Aorta (tissue), 5 donors: Measurements from ENCODE around the gene NEDD4L. TPM values are rescaled to one million over a fixed set of nuclear protein-coding genes. Genes with fewer than 3 reads are reported as not detected.
A peak's percentile ranks its signal among the peaks of the same experiment; 100 is the strongest.
"Not testable (repeated sequence)": the region's sequence is repeated elsewhere in the genome, so short reads cannot be mapped to it uniquely, and the experiment has no call there.

Source experiments
- ATAC-seq: fragments of 200-7000 bp; cut with Tn5 transposase; one replicate; pipeline ENCODE4 v1.9.1; 2022; ENCODE audit warnings: moderate library complexity; ENCODE audit not compliant: low FRiP score
- DNase-seq, 2 donors: peaks; one replicate each; pipeline ENCODE4 v3.0.0-alpha.2; 2020
- H3K27ac ChIP-seq, 2 donors: one replicate each; pipeline ENCODE4 v1.5.1; 2013; ENCODE audit warnings: low read length in 2 of 2, mild to moderate bottlenecking in 2 of 2, moderate library complexity in 2 of 2, control low read depth in 1 of 2, inconsistent platforms in 1 of 2, low read depth in 1 of 2
- H3K27me3 ChIP-seq, 2 donors: one replicate each; pipeline ENCODE4 v1.6.1; 2013; ENCODE audit warnings: control low read depth in 1 of 2, low read length in 1 of 2, mild to moderate bottlenecking in 1 of 2, moderate library complexity in 1 of 2; ENCODE audit not compliant: insufficient read depth in 2 of 2, control insufficient read depth in 1 of 2
- H3K36me3 ChIP-seq, 2 donors: one replicate each; pipeline ENCODE4 v1.6.1; 2013; ENCODE audit warnings: control low read depth in 1 of 2, low read length in 1 of 2, mild to moderate bottlenecking in 1 of 2; ENCODE audit not compliant: insufficient read depth in 2 of 2, control insufficient read depth in 1 of 2
- H3K4me1 ChIP-seq, 2 donors: one replicate each; pipeline ENCODE4 v1.6.1; 2013; ENCODE audit warnings: low read length in 2 of 2, control low read depth in 1 of 2, mild to moderate bottlenecking in 1 of 2, moderate library complexity in 1 of 2; ENCODE audit not compliant: insufficient read depth in 2 of 2, control insufficient read depth in 1 of 2
- H3K4me3 ChIP-seq, 2 donors: one replicate each; pipeline ENCODE4 v1.5.1; 2013; ENCODE audit warnings: low read length in 2 of 2, control low read depth in 1 of 2, mild to moderate bottlenecking in 1 of 2
- H3K9me3 ChIP-seq: one replicate; pipeline ENCODE4 v1.6.1; 2013; ENCODE audit warnings: mild to moderate bottlenecking, low read length; ENCODE audit not compliant: control insufficient read depth
- WGBS, 2 donors: extraction: QIAGEN DNeasy Blood & Tissue Kit; methylation state at CpG; one replicate each; pipeline ENCODE4 v1.1.7; 2013; 5-methylcytosine and 5-hydroxymethylcytosine counted together
- intact Hi-C, 2 donors: fragments of 100-400 bp; cut with DNase I; formaldehyde crosslinking; loops; one replicate each; pipeline versions ENCODE4 v1.14.2 to v1.15.0; 2022
- polyA plus RNA-seq, 2 donors: library from polyadenylated mRNA; stranded (reverse); fragments of 200-250 nt; gene quantifications; one replicate each; pipeline ENCODE4 v1.2.3, GENCODE V29; 2013
- total RNA-seq, 2 donors: library from RNA; stranded (reverse); fragmentation: NEBNext Ultra II Directional; extraction: Animal tissue kit (Norgen Biotek cat#: 25700); gene quantifications; one replicate each; pipeline ENCODE4 v1.2.1, GENCODE V29; 2021
- donor health status: healthy with polysubstance abuse.
- donor health status: Bipolar disorder and iron deficiency.
- donor health status: DM: no; HTN: no; CAD: no.
- donor health status: DM: no; HTN: no; CAD: no.
- donor health status: DM: yes; HTN: yes; CAD: no.

NEDD4L gene
- total and polyA plus RNA-seq, 4 donors: 4.0 to 24.0 (median 17.8) TPM

DNA sequence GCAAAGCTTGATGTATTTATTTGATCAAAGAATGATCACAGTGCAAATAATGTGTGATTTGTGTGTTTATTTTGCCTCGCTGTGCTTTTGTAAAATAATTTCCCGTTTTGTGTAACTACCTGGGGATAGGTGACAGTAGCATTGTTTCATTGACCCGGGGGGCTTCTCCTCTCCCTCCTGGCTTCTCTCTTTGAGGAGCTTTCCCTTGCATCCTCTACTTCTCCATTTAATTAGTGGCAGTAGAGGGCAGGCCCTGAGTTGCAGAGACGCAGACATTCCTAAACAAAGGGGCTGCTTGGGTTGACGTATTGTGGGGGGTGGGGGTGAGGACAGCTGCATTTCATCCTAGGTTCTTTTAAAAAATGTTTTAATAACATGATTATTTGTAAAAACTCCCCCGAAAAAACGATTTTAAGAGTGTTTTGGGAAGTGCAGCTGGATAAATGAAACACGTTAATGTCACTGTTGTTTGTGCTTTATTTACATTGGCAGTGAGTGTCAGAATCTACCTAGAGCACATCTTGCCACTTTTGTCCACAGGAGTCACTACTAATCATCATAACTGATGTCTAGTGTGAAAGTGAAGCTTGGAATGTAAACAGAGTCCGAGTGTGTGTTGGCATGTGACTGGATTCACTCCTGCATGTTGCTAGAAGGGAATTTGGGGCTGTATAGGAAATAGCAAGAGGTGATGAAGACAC is 2.2 kb downstream of the NEDD4L start:
- Histone ChIP-seq H3K27me3 (no peaks in the 10 kb centered on the region), H3K36me3 (no peaks in the 10 kb centered on the region), H3K4me3 (no peak overlapping the region), H3K4me1 (peaks cover 0 to 2% of the 10 kb centered on the region in 2 donors), H3K27ac (no peak overlapping the region), H3K9me3 (no peaks in the 10 kb centered on the region)
- WGBS, 2 donors: 24 to 30% methylated on average over 9 of the region's 9 CpGs
- DNase-seq (no peak), ATAC-seq (no peak)
- intact Hi-C loops: loop anchor here (10.0 kb wide), 3 partner anchors 161 to 421 kb away; partner anchors contain the start of gene NARS1 (in 2 of the 2)

DNA sequence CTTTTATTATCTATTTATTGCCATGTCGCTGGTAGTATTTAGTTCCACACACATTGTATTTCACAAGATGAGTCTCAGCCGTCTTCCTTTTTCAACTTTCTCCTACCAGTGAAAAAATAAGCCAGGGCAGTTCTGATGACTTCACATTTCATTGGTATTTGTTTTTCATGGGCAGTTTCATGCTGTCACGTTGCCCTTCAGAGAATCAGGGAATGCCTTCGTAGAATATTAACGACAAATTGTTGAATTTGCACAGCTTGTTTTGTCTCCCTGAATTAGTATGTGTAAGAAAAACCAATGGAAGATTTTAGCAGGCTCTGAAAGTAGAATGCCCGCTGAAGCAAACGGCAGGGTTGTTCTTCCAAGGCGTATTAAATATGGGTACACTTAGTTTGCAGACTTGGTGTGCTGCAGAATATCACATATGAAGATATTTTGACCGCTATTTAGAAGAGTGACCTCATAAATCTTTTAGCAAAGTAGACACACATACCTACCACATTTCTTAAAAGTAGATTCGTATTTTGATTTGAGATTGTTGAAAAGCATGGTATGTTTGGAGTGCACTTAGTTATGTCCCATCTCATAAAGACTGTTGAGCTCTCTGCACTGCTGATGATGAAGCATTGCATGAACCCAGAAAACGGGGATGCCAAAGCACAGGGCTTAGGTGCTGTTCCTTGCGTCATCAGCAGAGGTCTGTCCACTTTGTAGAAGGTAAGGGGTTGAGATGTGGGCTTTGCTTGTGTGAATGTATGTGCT is 2.9 kb downstream of the NEDD4L start:
- Histone ChIP-seq H3K27me3 (no peaks in the 10 kb centered on the region), H3K9me3 (no peaks in the 10 kb centered on the region), H3K4me3 (peak overlapping the region in 1 of 2 donors; percentile 11), H3K4me1 (peaks cover 0 to 2% of the 10 kb centered on the region in 2 donors), H3K27ac (no peak overlapping the region), H3K36me3 (no peaks in the 10 kb centered on the region)
- DNase-seq (no peak), ATAC-seq (no peak)
- intact Hi-C loops: loop anchor here (10.0 kb wide), 3 partner anchors 162 to 422 kb away; partner anchors contain the start of gene NARS1 (in 2 of the 2)
- WGBS, 2 donors: 15 to 22% methylated on average over 12 of the region's 12 CpGs

DNA sequence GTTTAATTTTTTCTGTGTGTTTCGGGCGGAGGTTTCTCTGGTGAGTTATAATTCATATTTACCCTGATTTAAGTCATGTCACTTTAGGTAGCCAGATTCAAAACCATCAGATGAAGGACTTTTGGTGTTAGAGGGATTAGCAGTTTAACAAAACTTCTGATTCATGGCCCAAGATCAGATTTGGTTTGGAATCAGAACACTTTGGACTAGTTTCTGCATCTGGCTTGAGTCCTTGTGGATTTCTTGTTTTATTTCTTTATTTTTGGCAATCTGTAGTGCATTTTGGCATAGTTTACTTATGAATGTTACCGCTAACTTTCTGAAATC is 3.5 kb downstream of the NEDD4L start:
- H3K4me3 ChIP-seq: no peak overlapping the region
- ATAC-seq (no peak), DNase-seq (no peak)
- H3K4me1 ChIP-seq: peaks cover 0 to 2% of the 10 kb centered on the region in 2 donors
- H3K9me3 ChIP-seq: no peaks in the 10 kb centered on the region
- H3K36me3 ChIP-seq: no peaks in the 10 kb centered on the region
- WGBS, 2 donors: 13 to 14% methylated on average over 3 of the region's 3 CpGs
- no peak overlapping the region for H3K27ac ChIP-seq
- no peaks in the 10 kb centered on the region for H3K27me3 ChIP-seq
- intact Hi-C loops: loop anchor here (10.0 kb wide), 3 partner anchors 163 to 423 kb away; partner anchors contain the start of gene NARS1 (in 2 of the 2)

DNA sequence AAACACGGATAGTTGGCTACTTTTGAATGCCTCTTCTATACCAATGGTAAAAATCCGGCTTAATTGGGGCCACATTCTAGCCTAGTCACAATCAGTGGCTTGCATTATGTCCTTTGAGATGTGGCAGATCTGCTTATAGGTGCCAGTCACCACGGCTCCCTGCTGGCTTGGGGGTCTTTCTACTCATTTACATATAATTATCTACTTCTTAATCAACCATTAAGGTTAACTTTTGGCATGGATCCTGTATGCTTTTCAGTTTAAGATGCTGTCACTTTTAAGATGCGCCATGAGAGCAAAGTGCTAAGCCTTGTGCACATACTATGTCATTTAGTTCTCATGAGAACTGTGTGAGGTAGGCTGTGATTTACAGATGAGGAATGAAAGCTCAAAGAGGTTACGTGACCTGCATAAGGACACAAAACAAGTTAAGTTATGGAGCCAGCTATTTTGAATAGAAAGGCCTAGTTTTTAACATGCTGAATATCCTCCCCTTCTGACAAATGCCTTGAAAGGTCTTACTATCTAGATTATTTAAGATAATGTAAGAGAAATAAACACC is 4.1 kb downstream of the NEDD4L start:
- no peak overlapping the region for H3K27ac ChIP-seq
- no peaks in the 10 kb centered on the region for H3K36me3 ChIP-seq
- peaks cover 0 to 2% of the 10 kb centered on the region in 2 donors for H3K27me3 ChIP-seq
- no peak for ATAC-seq
- intact Hi-C loops: loop anchor here (10.0 kb wide), 3 partner anchors 163 to 423 kb away; partner anchors contain the start of gene NARS1 (in 2 of the 2)
- H3K9me3 ChIP-seq: no peaks in the 10 kb centered on the region
- peaks cover 0 to 2% of the 10 kb centered on the region in 2 donors for H3K4me1 ChIP-seq
- WGBS, 2 donors: 59 to 60% methylated on average over 5 of the region's 5 CpGs
- H3K4me3 ChIP-seq: no peak overlapping the region
- DNase-seq: no peak

DNA sequence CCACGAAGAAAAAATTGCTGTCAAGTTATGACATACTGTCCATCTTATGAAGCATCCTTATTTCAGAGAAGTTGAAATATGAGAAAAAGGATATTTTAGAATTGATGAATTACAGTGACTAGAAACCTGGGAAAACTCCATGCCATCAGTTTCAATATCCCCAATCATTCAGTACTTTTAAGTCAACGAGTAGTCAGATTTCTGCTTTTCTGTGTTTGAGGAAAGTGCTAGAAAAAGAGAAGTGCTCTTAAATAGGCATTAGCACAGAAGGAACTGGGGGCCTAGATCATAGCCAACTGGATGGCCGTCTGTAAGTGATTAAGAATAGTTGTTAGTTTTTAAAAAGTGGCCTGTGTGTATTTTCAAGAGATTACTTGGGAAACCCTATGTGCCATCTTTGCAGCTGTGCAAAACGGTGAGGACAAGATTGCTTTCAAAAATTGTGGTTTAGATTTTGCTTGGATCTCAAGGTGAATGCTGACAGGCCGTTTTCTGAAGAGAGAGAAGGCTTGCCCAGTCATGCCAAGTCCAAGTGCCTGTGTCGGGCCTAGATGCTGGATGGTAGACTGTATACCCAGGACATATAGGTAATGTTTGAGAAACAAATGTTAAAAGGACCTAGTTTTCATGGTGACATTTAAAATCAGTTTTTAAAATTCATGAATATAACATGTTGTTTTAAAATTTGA is 5.1 kb downstream of the NEDD4L start:
- Histone ChIP-seq H3K4me1 (peaks cover 0 to 2% of the 10 kb centered on the region in 2 donors), H3K27me3 (peaks cover 0 to 2% of the 10 kb centered on the region in 2 donors), H3K36me3 (no peaks in the 10 kb centered on the region), H3K4me3 (no peak overlapping the region), H3K9me3 (no peaks in the 10 kb centered on the region), H3K27ac (no peak overlapping the region)
- DNase-seq (no peak), ATAC-seq (no peak)
- WGBS, 2 donors: 90 to 92% methylated on average over 6 of the region's 6 CpGs
- intact Hi-C loops: loop anchor here (10.0 kb wide), 3 partner anchors 164 to 424 kb away; partner anchors contain the start of gene NARS1 (in 2 of the 2)

DNA sequence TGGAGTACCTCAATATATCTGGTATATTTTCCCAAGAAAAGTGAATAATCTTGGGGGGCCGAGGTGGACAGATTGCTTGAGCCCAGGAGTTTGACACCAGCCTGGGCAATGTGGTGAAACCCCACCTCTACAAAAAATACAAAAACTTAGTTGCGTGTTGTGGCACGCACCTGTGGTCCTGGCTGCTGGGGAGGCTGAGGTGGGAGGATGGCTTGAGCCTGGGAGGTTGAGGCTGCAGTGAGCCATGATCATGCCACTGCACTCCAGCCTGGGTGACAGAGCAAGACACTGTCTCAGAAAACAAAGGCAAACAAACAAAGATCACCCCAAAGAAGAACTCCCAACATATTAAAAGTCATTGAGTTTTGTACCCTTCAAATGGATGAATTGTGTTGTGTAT is 6.9 kb downstream of the NEDD4L start:
- H3K4me3 ChIP-seq, H3K9me3 ChIP-seq, H3K27ac ChIP-seq, H3K4me1 ChIP-seq, DNase-seq, intact Hi-C loops, ATAC-seq, H3K36me3 ChIP-seq, H3K27me3 ChIP-seq: not testable (repeated sequence)
- 96 to 98% methylated on average over 3 of the region's 3 CpGs for WGBS, 2 donors

DNA sequence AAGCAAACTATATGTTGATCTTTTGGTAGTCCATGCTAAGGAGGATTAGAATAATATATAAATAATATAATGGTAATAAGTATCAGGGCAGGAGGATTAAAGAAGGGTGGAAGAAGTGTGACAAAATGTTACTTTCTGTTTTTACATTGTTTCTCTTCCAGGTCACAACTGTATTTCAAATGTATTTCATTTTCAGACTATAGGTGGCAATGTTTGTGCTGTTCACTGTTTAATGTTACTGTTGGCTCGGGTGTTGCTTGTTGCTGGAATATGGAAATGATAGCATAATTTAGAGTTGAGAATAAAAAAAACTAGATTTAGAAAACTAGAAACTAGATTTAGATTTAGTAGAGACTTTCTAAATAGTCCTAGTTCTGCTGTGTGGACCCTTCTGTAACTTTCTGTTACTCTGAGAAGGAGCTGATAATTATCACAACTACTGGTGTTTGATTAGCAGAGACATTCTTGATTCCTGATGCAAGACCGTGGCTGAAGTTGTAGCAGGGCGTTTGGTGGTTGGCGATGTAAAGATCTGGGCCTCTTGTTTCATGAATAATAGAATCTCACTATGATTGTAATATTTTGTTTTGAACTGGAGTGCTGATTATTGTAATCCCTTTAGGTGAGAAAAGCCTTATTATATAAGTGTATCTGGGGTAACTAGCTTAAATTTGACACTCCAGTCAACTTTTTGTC is 7.9 kb downstream of the NEDD4L start:
- peaks cover 0 to 2% of the 10 kb centered on the region in 2 donors for H3K4me1 ChIP-seq
- H3K27ac ChIP-seq: no peak overlapping the region
- no peak overlapping the region for H3K4me3 ChIP-seq
- intact Hi-C loops: no loop called here
- ATAC-seq (no peak), DNase-seq (no peak)
- 73 to 76% methylated on average over 4 of the region's 4 CpGs for WGBS, 2 donors
- no peaks in the 10 kb centered on the region for H3K9me3 ChIP-seq
- no peaks in the 10 kb centered on the region for H3K36me3 ChIP-seq
- H3K27me3 ChIP-seq: peaks cover 0 to 2% of the 10 kb centered on the region in 2 donors

DNA sequence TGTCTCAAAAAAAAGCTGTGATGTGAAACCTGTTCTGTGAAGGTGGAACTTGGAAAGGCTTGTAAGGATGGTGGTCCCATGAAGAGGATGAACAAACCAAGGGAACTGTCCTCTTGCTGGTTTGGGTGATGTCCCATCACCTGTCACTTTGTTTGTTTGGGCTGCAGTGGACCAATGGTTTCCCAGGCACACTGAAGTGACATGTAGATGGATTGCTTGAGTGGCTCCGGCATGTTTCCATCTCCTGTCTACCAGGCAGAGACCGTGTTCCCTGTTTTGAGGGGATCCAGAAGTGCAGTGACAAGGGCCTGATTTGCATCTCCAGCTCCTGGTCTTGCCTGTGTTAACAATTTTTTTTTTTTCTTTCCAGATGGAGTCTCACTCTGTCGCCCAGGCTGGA is 8.9 kb downstream of the NEDD4L start:
- Histone ChIP-seq H3K27ac (no peak overlapping the region), H3K27me3 (peaks cover 0 to 2% of the 10 kb centered on the region in 2 donors), H3K36me3 (no peaks in the 10 kb centered on the region), H3K4me1 (no peaks in the 10 kb centered on the region), H3K9me3 (no peaks in the 10 kb centered on the region), H3K4me3 (no peak overlapping the region)
- intact Hi-C loops: no loop called here
- 74 to 92% methylated on average over 3 of the region's 3 CpGs for WGBS, 2 donors
- no peak for DNase-seq
- ATAC-seq: no peak
